Measurements from ENCODE around the gene CBFB. TPM values are rescaled to one million over a fixed set of nuclear protein-coding genes. Genes with fewer than 3 reads are reported as not detected.
A peak's percentile ranks its signal among the peaks of the same experiment; 100 is the strongest.

CBFB gene
- total and polyA plus RNA-seq, 9 of the 15 experiments (the other 6 are each of a cell fraction or from before 2014, with no cell fraction given): 22.0 to 112 (median 66.5) TPM

- peak; percentile 71 for TF ChIP-seq HBP1 (CRISPR knock-in tag; IDR thresholded peaks at IDR 0.05)
- TF ChIP-seq CHD1 (IDR thresholded peaks at IDR 0.05; ENCODE audit: low read length): no peak
- no peak for TF ChIP-seq NELFE (IDR thresholded peaks at IDR 0.05; ENCODE audit: insufficient read depth, insufficient read length)
- TF ChIP-seq STAG1 (CRISPR knock-in tag; IDR thresholded peaks at IDR 0.05; ENCODE audit: borderline replicate concordance): no peak
- no peak for TF ChIP-seq SIRT6 (IDR thresholded peaks at IDR 0.05; ENCODE audit: low read depth, low read length)
- peak; percentile 18 for TF ChIP-seq EP300 (IDR thresholded peaks at IDR 0.05; ENCODE audit: low read length)
- TF ChIP-seq RAD51 (IDR thresholded peaks at IDR 0.05; ENCODE audit: borderline replicate concordance, low read depth): no peak
- no peak for TF ChIP-seq ZC3H11A (IDR thresholded peaks at IDR 0.05; ENCODE audit: low read depth, low read length)
- no peak for TF ChIP-seq ARID3A (IDR thresholded peaks at IDR 0.05; ENCODE audit: borderline replicate concordance, low read depth, low read length)
- TF ChIP-seq RFX5 (IDR thresholded peaks at IDR 0.05; ENCODE audit: low read depth, low read length): no peak
- TF ChIP-seq YBX1 (IDR thresholded peaks at IDR 0.05): no peak
- TF ChIP-seq ZNF431 (CRISPR knock-in tag; IDR thresholded peaks at IDR 0.05): no peak
- peak; percentile 97 for TF ChIP-seq ZFX (CRISPR knock-in tag; IDR thresholded peaks at IDR 0.05)
- peak; percentile 61; the same call in 1 of the 2 replicates for TF ChIP-seq ZBTB26 (CRISPR knock-in tag; IDR thresholded peaks at IDR 0.05)
- peak; percentile 75 for TF ChIP-seq MYC (IDR thresholded peaks at IDR 0.05; ENCODE audit: low read depth, low read length)
- TF ChIP-seq MYC (CRISPR knock-in tag; IDR thresholded peaks at IDR 0.05; ENCODE audit: borderline replicate concordance, low read depth): no peak
- TF ChIP-seq SREBF2 (CRISPR knock-in tag; IDR thresholded peaks at IDR 0.05): no peak
- TF ChIP-seq HNRNPK (IDR thresholded peaks at IDR 0.05; ENCODE audit: low read depth, low read length, poor library complexity, severe bottlenecking): no peak
- TF ChIP-seq RBM22 (IDR thresholded peaks at IDR 0.05; ENCODE audit: low read depth, low read length, poor library complexity, severe bottlenecking): no peak
- peak; percentile 51; the same call in 1 of the 2 replicates for TF ChIP-seq ZNF239 (CRISPR knock-in tag; IDR thresholded peaks at IDR 0.05)
- TF ChIP-seq NCOA1 (IDR thresholded peaks at IDR 0.05; ENCODE audit: low read depth): no peak
- TF ChIP-seq ZNF316 (IDR thresholded peaks at IDR 0.05): no peak
- no peak for TF ChIP-seq ZNF655 (CRISPR knock-in tag; IDR thresholded peaks at IDR 0.05)
- no peak for TF ChIP-seq BRCA1 (IDR thresholded peaks at IDR 0.05)
- TF ChIP-seq BRCA1 (CRISPR knock-in tag; IDR thresholded peaks at IDR 0.05): no peak
- TF ChIP-seq ZNF134 (CRISPR knock-in tag; conservative IDR thresholded peaks at IDR 0.05): no peak
These were observed at the start of gene CBFB (continued) for GRCh38 chr16:67028696-67029253.
